ENCODE measurements around the gene LPIN3.

- no peak for TF ChIP-seq CTCF (IDR thresholded peaks at IDR 0.05; ENCODE audit: borderline replicate concordance, extremely low read depth, low read length, poor library complexity, severe bottlenecking)
- no peak for TF ChIP-seq EZH2 (IDR thresholded peaks at IDR 0.05; ENCODE audit: borderline replicate concordance, low read depth, low read length, severe bottlenecking)
Observed at GRCh38 chr20:41320441-41320840, 20.2 kb upstream of the LPIN3 start.

Data from DND-41 (cell line).